HFFc6 (cell line): ENCODE measurements around the gene LPAR1. TPM values are rescaled to one million over a fixed set of nuclear protein-coding genes. Genes with fewer than 3 reads are reported as not detected.

ENCODE experiments used
- DNase-seq: peaks from one replicate; pipeline ENCODE4 v3.0.0-alpha.2; 2018
- H3K27ac Mint-ChIP-seq: 2 replicates; pipeline ENCODE4 v1.8.0; 2020; ENCODE audit warnings: mild to moderate bottlenecking, mixed read lengths
- H3K27me3 Mint-ChIP-seq: 2 replicates; pipeline ENCODE4 v1.8.0; 2021; ENCODE audit warnings: mild to moderate bottlenecking, moderate library complexity, mixed read lengths; ENCODE audit not compliant: insufficient read depth
- H3K36me3 Mint-ChIP-seq: 2 replicates; pipeline ENCODE4 v1.8.0; 2021; ENCODE audit warnings: low read depth, mixed read lengths
- H3K4me1 Mint-ChIP-seq: 2 replicates; pipeline ENCODE4 v1.8.0; 2020; ENCODE audit warnings: low read depth, mixed read lengths
- H3K4me3 Mint-ChIP-seq: 2 replicates; pipeline ENCODE4 v1.8.0; 2020; ENCODE audit warnings: mild to moderate bottlenecking, moderate library complexity, mixed read lengths
- H3K9me3 Mint-ChIP-seq: 2 replicates; pipeline ENCODE4 v1.8.0; 2020; ENCODE audit warnings: mild to moderate bottlenecking, mixed read lengths
- total RNA-seq, 6 experiments: library from RNA; stranded (reverse); fragmentation: NEBNext Ultra II Directional; extraction: Animal tissue kit (Norgen Biotek cat#: 25700); gene quantifications; 2 replicates in 1 of 6; 3 replicates in 5 of 6; pipeline ENCODE4 v1.2.3, GENCODE V29; 2021
- TF ChIP-seq, protein P1 (sequence below): fragments of 200-600 bp; sonication (generic); IDR thresholded peaks from 2 replicates; pipeline ENCODE4 v1.5.0; 2021; ENCODE audit warnings: antibody characterized with exemption, mild to moderate bottlenecking

Gene LPAR1
- total RNA-seq, 6 experiments from 2014 or later: 70.6 to 148 (median 123) TPM

DNA sequence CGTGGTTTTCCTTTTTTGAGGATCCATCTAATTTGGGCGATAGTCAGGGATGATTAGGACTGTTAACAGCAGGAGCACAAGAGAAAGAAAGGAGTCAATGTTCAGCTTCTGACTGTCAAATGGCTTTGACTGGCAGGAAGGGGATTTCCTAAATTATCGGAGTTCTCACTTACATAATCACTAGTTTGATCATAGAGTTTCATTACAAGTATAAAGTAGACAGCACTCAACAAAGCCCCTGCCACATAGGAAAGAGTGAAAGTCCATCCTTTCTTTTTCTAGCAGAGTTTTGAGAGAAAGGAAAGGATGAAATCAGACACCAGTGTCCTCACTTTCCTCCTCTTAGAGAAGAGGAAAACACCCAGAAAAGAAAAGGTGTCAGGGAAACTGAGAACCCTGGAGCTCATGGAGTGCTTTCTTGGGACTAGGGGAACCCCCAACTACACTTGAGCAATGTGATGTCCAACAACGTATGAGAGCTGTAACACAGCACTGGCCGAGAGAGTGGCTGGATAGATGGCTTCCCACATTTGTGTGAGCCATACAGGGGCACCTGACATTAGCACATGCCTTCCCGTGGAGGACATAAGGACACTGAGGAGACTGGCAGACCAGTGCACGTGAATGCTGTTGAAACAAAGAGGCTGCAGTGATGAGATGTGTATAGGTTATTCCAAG, 26.0 kb upstream of the LPAR1 start:
- TF ChIP-seq, protein P1, sequence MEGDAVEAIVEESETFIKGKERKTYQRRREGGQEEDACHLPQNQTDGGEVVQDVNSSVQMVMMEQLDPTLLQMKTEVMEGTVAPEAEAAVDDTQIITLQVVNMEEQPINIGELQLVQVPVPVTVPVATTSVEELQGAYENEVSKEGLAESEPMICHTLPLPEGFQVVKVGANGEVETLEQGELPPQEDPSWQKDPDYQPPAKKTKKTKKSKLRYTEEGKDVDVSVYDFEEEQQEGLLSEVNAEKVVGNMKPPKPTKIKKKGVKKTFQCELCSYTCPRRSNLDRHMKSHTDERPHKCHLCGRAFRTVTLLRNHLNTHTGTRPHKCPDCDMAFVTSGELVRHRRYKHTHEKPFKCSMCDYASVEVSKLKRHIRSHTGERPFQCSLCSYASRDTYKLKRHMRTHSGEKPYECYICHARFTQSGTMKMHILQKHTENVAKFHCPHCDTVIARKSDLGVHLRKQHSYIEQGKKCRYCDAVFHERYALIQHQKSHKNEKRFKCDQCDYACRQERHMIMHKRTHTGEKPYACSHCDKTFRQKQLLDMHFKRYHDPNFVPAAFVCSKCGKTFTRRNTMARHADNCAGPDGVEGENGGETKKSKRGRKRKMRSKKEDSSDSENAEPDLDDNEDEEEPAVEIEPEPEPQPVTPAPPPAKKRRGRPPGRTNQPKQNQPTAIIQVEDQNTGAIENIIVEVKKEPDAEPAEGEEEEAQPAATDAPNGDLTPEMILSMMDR: no peak
- Mint-ChIP-seq H3K27me3 (no peaks in the 10 kb centered on the region), H3K27ac (no peak overlapping the region), H3K4me1 (peaks cover 30% of the 10 kb centered on the region), H3K4me3 (no peak overlapping the region), H3K9me3 (no peaks in the 10 kb centered on the region), H3K36me3 (peaks cover 4% of the 10 kb centered on the region; the same call in 1 of the 2 replicates)
- DNase-seq: no peak

DNA sequence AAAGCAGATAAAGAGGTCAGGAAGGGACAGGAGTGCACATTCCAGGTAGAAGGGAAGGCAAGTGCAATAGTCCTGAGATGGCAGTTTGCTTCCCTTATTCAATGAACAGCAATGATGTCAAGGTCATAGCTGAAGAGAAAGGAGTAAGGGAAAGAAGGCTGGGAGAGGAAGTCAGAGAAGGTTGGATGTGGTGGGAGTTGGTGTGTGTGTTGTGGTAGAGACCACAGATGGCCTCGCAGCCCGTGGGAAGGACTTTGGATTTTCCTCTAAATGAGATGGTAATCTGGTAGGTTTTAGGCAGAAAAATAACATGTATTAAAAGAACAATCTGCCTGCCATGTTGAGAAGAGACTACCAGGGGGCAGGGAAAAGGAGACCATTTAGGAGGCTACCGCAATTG, 25.1 kb upstream of the LPAR1 start:
- DNase-seq: no peak
- TF ChIP-seq, protein P1: no peak
- Mint-ChIP-seq H3K27ac (no peak overlapping the region), H3K4me3 (no peak overlapping the region), H3K4me1 (peaks cover 23% of the 10 kb centered on the region), H3K9me3 (no peaks in the 10 kb centered on the region), H3K36me3 (peaks cover 4% of the 10 kb centered on the region; the same call in 1 of the 2 replicates), H3K27me3 (no peaks in the 10 kb centered on the region)

DNA sequence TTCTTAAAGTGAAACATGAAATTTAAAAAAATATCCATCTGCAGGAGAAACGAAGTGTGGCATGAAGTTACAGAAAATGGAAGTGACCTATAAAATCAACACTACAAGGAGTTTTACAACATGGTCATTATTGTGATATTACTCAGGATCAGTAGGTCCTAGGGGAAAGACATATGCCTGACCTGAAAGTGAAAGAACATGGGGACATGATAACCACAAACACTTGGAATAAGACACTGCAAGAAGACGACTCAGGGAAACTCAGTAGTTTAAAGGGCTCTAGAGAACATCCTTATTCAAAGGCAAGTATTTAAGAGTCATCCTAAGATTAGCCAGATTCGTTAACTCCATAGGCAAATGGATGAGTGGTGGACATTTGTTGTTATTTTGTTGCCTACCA, 19.9 kb upstream of the LPAR1 start:
- no peak for DNase-seq
- TF ChIP-seq, protein P1: no peak
- Mint-ChIP-seq H3K27ac (no peak overlapping the region), H3K9me3 (no peaks in the 10 kb centered on the region), H3K36me3 (peaks cover 13% of the 10 kb centered on the region), H3K27me3 (no peaks in the 10 kb centered on the region), H3K4me3 (no peak overlapping the region), H3K4me1 (peaks cover 30% of the 10 kb centered on the region)

DNA sequence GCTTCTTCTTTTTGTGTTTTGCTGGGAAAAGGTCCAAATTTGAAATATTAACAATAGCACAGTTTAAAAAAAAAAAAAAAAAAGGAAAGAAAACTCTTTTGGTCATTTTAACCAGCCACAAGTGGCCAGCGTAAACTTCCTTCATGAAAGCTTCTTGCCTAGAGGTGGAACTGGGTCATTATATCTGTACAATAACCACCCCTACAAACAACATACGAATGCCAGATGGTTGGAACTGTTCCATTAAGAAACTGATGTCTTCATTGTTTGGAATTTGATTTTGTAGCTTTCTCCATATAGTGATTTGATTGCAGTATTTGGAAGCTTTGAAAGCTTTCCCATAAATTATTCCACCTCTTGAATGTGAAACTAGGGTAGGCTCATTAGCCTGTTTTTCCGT, 18.3 kb upstream of the LPAR1 start:
- TF ChIP-seq, protein P1: no peak
- Mint-ChIP-seq H3K4me3 (peak overlapping the region; percentile 42; the same call in 1 of the 2 replicates), H3K27ac (no peak overlapping the region), H3K36me3 (peaks cover 26% of the 10 kb centered on the region), H3K27me3 (no peaks in the 10 kb centered on the region), H3K4me1 (peaks cover 47% of the 10 kb centered on the region), H3K9me3 (peaks cover 3% of the 10 kb centered on the region; the same call in 1 of the 2 replicates)
- no peak for DNase-seq

DNA sequence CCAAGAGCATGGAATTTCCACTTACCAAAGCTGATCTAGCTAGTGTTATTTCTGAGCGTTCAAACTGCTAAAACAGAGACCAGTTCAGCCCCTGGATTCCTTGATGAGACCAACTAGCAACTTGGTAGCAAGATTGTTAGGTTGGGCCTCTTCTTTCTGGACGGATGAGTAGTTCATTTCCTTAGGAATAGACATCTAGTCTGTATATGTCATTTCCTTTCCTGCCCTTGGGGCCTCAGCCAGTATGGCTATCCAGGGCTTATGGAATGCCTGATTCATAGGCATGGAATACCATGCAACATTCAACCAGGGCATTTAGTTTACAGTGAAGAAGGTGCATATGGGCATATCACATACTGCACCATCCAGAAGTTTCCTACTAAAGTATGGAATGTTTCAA, 14.5 kb upstream of the LPAR1 start:
- peak; percentile 73 for DNase-seq
- H3K4me1 Mint-ChIP-seq: peaks cover 55% of the 10 kb centered on the region
- peak overlapping the region; percentile 84 for H3K27ac Mint-ChIP-seq
- peaks cover 22% of the 10 kb centered on the region for H3K36me3 Mint-ChIP-seq
- TF ChIP-seq, protein P1: no peak
- 0 out of 2 replicates have a peak overlapping the region, but pooled peaks have one; percentile 29 for H3K4me3 Mint-ChIP-seq
- no peaks in the 10 kb centered on the region for H3K27me3 Mint-ChIP-seq
- peaks cover 3% of the 10 kb centered on the region; the same call in 1 of the 2 replicates for H3K9me3 Mint-ChIP-seq
